ENCODE data around the gene DCLK2.

- TF ChIP-seq POLR2AphosphoS5 (IDR thresholded peaks at IDR 0.05) (no peak), CTCF (IDR thresholded peaks at IDR 0.05; ENCODE audit: poor library complexity, severe bottlenecking) (no peak), MXI1 (conservative IDR thresholded peaks at IDR 0.05; ENCODE audit: poor library complexity, severe bottlenecking) (no peak), EZH2 (IDR thresholded peaks at IDR 0.05; ENCODE audit: borderline replicate concordance, insufficient read depth, low read length, poor library complexity, severe bottlenecking) (no peak), EP300 (conservative IDR thresholded peaks at IDR 0.05; ENCODE audit: poor library complexity, severe bottlenecking) (no peak), REST (IDR thresholded peaks at IDR 0.05; ENCODE audit: borderline replicate concordance) (no peak)
Observed at GRCh38 chr4:150117094-150117493, 38.8 kb downstream of the DCLK2 start.
